Activated T-cell treated with anti-CD3 and anti-CD28 coated beads, Interleukin-2, amount 50 U/mL, for 4 hours (primary cell): Measurements from ENCODE around the gene DBI. TPM values are rescaled to one million over a fixed set of nuclear protein-coding genes. Genes with fewer than 3 reads are reported as not detected.

ENCODE experiments used
- ATAC-seq, 2 donors: fragments of 200-7000 bp; cut with Tn5 transposase; one replicate each; pipeline ENCODE4 v1.10.0; 2021
- DNase-seq: peaks from one replicate; pipeline ENCODE4 v3.0.0-alpha.2; 2020
- H3K27me3 Mint-ChIP-seq: one replicate; pipeline ENCODE4 v1.8.0; 2021; ENCODE audit warnings: low read depth, mixed read lengths
- H3K36me3 Mint-ChIP-seq: one replicate; pipeline ENCODE4 v1.8.0; 2022; ENCODE audit warnings: mixed read lengths; ENCODE audit not compliant: insufficient read depth
- H3K4me1 Mint-ChIP-seq: one replicate; pipeline ENCODE4 v1.8.0; 2021; ENCODE audit warnings: low read depth, mixed read lengths
- H3K4me3 Mint-ChIP-seq: one replicate; pipeline ENCODE4 v1.8.0; 2021; ENCODE audit warnings: mild to moderate bottlenecking, moderate library complexity, mixed read lengths
- H3K9me3 Mint-ChIP-seq: one replicate; pipeline ENCODE4 v1.8.0; 2021; ENCODE audit warnings: mixed read lengths
- total RNA-seq, 3 donors: library from RNA; stranded (reverse); gene quantifications; one replicate each; pipeline ENCODE4 v1.2.1, GENCODE V29; 2021

Gene DBI
- total RNA-seq, 3 donors from 2014 or later: 89.7 to 99.8 (median 93.8) TPM

DNA sequence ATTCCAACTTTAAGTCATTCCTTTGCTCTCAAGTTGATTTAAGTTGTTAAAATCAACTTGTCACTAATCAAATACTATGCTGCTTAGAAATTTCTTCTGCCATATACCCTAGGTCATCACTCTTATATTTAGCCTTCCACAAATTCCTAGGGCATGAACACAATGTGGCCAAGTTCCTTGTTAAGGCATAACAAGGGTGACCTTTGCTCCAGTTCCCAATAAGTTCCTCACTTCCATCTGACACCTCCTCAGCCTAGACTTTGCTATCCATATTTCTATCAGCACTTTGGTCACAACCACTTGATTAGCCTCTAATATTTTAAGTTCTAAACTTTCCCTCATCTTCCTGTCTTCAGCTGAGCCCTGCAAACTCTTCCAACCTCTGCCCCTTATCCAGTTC, 55.0 kb downstream of the DBI start:
- no peak overlapping the region for H3K4me3 Mint-ChIP-seq
- H3K36me3 Mint-ChIP-seq: no peaks in the 10 kb centered on the region
- H3K27me3 Mint-ChIP-seq: peaks cover 25% of the 10 kb centered on the region
- DNase-seq: no peak
- H3K9me3 Mint-ChIP-seq: no peaks in the 10 kb centered on the region
- no peaks in the 10 kb centered on the region for H3K4me1 Mint-ChIP-seq
- no peak for ATAC-seq

Other genes starting within 250 kb of the DBI start
- gene C1QL2, start 208.2 kb upstream of the DBI start, total RNA-seq: not detected
- gene STEAP3, start 143.1 kb upstream of the DBI start, total RNA-seq: under 1 TPM; 0.15 to 0.24 (median 0.18) TPM
- 10 to 100 TPM; 10.7 to 12.6 (median 10.9) TPM for gene C2orf76, start 143 bp upstream of the DBI start, total RNA-seq
- gene TMEM37, start 64.9 kb downstream of the DBI start, total RNA-seq: under 1 TPM in 2 of 3 donors, not detected in 1; 0.11 to 0.27 TPM
- not detected for gene SCTR, start 157.5 kb downstream of the DBI start, total RNA-seq
- not detected for gene CFAP221, start 177.5 kb downstream of the DBI start, total RNA-seq